Cerebellar cortex (tissue), 1 donor: Measurements from ENCODE around the gene SPRYD3.
"Not testable (repeated sequence)": the region's sequence is repeated elsewhere in the genome, so short reads cannot be mapped to it uniquely, and the experiment has no call there.

Experiments
- DNase-seq: peaks from one replicate; pipeline ENCODE4 v3.0.0-alpha.2; 2015; ENCODE audit warnings: low spot score

Gene SPRYD3

GRCh38 chr12:53101931-53102781 lies 23.0 kb upstream of the SPRYD3 start:
- DNase-seq: no peak

DNA sequence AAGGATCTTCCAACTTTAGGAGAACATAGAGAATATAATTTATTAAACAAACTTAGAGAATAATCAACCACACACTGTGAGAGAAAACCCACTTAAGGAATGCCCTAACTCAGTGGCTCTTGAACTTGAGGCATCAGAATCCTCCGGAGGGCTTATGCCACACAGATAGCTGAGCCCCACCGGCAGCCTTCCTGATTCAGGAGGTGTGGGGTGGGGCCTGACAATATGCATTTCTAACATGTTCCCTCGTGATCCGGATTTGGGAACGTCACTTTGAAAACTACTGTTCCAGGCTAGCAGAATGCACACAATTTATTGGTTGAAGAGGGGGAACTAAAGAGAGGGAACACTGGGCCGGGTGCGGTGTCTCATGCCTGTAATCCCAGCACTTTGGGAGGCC lies 22.1 kb upstream of the SPRYD3 start:
- no peak for DNase-seq

DNA sequence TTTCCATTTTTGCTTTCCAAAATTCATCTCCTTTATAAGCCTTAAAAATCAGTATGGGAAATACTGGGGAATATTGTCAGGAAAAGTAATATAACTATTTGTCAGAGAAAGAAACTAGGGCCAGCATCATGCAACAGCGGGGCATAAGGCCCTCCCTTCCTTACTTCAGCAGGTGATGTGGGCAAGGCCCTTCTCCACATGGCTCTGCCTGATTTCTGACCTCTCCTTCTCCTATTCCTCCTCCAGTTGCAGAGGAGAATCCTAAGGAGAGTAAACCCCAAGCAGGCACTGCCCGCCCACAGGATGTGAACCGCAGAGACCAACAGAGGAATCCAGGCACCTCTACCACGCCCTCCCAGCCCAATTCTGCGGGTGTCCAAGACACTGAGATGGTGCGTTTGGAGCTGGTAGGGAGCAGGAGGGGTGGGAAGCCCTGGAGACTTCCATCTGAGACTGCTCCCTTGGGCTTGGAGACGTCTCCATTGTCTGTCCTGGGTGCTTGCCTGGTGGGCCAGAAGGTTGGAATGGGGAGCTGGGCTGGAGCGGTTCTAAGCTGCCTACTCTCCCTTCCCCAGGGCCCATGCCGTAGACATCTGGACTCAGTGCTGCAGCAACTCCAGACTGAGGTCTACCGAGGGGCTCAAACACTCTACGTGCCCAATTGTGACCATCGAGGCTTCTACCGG lies 21.4 kb upstream of the SPRYD3 start:
- no peak for DNase-seq

DNA sequence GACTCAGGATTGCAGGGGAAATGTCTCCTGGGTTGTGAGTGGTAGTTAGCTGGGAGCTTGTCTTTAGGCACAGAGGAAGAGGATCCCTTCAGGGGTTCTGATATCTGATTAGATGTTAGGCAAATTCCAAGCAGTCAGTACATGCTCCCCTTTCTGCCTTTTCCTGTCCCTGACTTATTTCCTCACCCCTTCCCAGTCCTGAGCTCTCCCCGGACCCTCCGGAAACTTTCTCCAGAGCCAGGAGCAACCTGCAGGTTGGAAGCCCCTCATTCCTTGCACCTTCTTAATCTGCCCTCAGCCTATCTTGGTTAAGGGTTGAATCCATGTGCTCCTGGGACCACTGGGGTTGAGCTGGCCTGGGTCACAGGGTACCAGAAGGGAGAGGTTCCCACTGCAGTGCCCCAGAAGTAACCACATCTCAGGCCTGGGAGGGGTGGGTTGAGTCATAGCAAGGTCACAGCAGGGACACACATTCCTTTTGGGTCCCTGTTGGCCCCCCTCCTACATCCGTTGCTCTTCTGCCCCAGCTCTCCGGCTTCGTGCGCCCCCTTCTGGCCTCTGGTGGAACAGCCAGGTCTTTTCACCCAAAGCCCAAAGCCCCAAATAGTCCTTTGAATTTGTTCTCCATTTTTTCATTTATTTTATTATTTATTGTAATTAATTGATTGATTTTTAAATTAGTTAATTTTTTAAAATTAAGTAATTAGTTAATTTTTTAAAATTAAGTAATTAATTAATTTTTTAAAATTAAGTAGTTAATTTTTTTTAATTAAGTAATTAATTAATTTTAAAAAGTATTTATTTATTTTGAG lies 20.1 kb upstream of the SPRYD3 start:
- peak; percentile 81 for DNase-seq

DNA sequence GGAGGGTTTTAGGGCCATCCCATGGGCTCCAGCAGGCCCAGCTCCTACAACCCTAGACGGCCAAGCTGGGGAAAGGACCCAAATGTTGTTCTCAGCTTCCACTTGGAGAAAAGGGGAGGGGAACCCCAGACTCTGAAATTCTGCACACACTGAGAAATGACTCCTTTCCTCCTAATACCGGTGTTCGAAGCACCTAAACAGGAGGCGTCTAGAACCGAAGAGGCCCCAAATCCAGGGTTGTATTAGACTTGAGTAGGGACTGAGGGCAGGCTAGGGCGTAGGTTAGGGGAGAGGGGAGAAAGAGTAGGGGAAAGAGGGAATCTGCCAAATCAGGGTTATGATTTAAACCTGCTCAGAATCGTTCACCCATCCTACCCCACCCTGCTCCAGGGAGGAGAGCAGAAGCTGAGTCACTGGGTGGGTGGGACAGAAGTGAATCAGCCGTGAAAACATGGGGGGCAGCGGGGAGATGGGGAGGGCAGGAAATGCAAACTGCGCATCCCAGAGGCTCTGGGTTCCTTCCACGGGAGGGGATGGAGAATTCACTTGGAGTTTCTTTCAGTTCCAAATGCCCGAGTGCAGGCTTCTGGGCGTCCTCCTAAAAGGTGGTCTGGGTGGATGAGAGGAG lies 19.3 kb upstream of the SPRYD3 start:
- DNase-seq: peak; percentile 16

DNA sequence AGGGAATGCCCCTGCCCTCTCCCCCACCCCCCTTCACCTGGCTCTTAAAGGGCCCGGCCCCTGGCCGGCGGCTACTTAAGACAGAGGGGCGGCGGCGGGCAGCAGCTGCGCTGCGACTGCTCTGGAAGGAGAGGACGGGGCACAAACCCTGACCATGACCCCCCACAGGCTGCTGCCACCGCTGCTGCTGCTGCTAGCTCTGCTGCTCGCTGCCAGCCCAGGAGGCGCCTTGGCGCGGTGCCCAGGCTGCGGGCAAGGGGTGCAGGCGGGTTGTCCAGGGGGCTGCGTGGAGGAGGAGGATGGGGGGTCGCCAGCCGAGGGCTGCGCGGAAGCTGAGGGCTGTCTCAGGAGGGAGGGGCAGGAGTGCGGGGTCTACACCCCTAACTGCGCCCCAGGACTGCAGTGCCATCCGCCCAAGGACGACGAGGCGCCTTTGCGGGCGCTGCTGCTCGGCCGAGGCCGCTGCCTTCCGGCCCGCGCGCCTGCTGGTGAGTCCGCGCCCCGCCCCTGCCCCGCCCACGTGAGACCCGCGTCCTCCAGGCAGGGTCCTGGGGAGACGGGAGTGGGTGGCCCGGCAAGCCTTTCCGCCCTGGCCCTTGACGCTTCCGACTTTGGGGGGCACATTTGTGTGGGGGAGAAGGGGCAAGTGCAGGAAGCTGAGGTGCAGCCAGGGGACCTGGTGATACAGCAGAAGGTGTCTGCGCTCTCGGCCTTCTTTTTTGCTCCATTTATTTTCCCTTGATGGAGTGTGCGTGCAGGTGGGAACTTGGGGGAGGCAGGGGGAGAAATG lies 18.6 kb upstream of the SPRYD3 start, which contains the start of gene IGFBP6:
Gene IGFBP6 (plus strand): TSS at position 104 of the 790 bp plus-strand sequence. CDS start 51 bp downstream, at position 155.
- DNase-seq: peak; percentile 52

- DNase-seq: peak; percentile 40
Observed at GRCh38 chr12:53097207-53097563, 18.0 kb upstream of the SPRYD3 start.

DNA sequence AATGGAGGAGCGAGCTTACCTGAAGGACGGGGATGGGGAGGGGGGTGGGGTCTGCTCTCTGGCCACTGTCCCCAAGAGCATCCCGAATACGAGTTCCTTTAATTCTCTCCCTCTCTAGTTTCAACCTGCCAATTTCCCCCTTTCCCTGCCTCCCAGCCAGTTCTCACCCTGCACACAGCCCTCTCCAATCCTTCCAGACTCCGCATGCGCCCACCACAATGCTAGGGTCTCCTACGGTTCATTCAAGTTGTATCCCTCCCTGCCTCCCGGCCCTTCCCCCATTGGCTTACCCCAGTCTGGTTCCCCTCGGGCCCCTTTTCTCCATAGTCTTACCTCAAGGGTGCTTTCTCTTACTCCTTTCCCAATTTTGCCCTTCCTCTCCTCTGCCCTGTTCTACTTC lies 17.6 kb upstream of the SPRYD3 start:
- DNase-seq: no peak

DNA sequence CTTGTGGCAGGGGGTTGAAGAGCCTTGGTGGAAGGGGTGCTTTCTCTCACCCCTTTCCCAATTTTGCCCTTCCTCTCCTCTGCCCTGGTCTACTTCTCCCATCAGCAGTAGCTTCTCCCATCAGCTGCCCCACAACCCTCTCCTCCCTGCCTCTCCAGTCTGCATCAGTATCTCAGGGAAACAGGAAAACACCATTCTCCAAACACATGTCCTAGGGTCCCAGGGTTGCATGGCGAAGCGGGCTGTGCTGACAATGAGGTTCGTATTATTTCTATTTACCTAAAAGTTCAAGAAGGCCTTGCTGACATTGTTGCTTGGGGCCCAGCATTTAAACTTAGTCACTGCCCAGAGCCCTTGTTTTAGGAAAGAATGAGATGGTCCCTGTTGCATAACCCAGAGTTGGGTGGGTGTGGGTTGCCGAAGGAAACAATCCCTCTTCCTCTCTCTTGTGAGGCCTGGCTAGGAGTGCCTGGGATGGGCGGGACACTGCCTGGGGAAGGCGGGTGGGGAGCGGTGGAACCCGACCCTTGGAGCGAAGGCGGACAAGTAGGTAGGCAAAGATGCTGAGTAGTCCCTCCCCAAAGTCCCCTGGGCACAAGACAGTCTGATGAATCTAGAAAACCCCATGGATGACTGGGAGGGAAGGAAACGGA lies 17.0 kb upstream of the SPRYD3 start:
- no peak for DNase-seq

DNA sequence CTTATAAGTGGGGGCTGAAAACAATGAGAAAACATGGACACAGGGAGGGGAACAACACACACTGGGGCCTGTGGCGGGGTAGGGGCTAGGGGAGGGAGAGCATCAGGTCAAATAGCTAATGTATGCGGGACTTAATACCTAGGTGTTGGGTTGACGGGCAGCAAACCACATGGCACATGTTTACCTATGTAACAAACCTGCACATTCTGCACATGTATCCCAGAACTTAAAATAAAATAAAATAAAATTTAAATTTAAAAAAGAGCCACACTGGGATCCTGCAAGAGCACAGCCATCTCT lies 16.4 kb upstream of the SPRYD3 start:
- DNase-seq: not testable (repeated sequence)

- DNase-seq: not testable (repeated sequence)
Observed at GRCh38 chr12:53094796-53095595, 15.8 kb upstream of the SPRYD3 start.

DNA sequence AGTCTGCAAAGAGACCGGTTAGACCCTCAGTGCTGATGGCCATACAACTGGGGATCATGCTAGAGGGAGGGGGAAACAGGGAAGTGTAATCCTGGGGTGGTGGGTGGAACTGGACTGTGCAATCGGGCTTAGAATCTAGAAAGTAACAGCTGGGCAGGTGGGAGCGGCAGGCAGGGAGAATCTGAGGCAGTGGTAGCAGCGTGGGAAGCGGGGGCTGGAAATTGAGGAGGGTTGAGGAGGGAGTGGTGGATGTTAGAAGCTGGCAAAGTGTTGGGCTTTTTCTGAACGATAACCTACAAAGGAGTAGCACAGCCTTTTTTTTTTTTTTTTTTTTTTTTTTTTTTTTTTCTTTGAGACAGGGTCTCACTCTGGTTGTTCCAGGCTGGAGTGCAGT lies 15.2 kb upstream of the SPRYD3 start:
- DNase-seq: no peak

GRCh38 chr12:53093777-53094393 lies 14.7 kb upstream of the SPRYD3 start:
- DNase-seq: no peak

- DNase-seq: no peak
Observed at GRCh38 chr12:53091756-53092155, 12.6 kb upstream of the SPRYD3 start.

GRCh38 chr12:53090554-53090953 lies 11.4 kb upstream of the SPRYD3 start:
- DNase-seq: no peak

DNA sequence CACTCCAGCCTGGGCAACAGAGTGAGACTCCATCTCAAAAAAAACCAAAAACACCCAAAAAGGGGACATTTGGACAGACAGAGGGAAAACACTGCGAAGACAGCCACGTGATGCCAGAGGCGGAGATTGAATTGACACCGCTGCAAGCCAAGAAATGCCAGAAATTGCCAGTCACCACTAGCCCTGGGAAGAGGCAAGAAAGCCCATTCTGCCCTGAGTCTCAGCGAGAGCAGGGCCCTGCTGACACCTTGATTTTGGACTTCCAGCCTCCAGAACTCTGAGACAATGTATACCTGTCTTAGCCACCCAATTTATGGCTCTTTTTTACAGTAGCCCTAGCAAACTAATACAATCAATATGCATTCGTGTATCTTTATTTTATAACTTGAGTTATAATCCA lies 10.9 kb upstream of the SPRYD3 start:
- no peak for DNase-seq

GRCh38 chr12:53086361-53086760 lies 7.2 kb upstream of the SPRYD3 start:
- no peak for DNase-seq

GRCh38 chr12:53082637-53083175 lies 3.5 kb upstream of the SPRYD3 start:
- no peak for DNase-seq
